Transverse colon (tissue), 4 donors: ENCODE results near the gene ONECUT3.

Experiments used
- POLR2A ChIP-seq: fragments of 450-650 bp; IDR thresholded peaks from one replicate; pipeline ENCODE4 v1.6.1; 2016; ENCODE audit warnings: antibody characterized with exemption, mild to moderate bottlenecking, moderate library complexity
- POLR2AphosphoS5 ChIP-seq, 3 donors: sonication (generic); formaldehyde crosslinking; IDR thresholded peaks; one replicate each; pipeline ENCODE4 v1.6.1; 2016; ENCODE audit warnings: antibody characterized with exemption in 3 of 3
- TF ChIP-seq, protein P1 (sequence below), 5 experiments: fragments of 200-600 bp in 3 of 5; fragments of 450-650 bp in 2 of 5; sonication (generic) in 3 of 5; IDR thresholded peaks; 1 replicate in 2 of 5; 2 replicates in 3 of 5; pipeline ENCODE4 v1.5.1; 2016 to 2017; ENCODE audit warnings: antibody characterized with exemption in 5 of 5, inconsistent platforms in 3 of 5, mild to moderate bottlenecking in 2 of 5, moderate library complexity in 1 of 5

DNA sequence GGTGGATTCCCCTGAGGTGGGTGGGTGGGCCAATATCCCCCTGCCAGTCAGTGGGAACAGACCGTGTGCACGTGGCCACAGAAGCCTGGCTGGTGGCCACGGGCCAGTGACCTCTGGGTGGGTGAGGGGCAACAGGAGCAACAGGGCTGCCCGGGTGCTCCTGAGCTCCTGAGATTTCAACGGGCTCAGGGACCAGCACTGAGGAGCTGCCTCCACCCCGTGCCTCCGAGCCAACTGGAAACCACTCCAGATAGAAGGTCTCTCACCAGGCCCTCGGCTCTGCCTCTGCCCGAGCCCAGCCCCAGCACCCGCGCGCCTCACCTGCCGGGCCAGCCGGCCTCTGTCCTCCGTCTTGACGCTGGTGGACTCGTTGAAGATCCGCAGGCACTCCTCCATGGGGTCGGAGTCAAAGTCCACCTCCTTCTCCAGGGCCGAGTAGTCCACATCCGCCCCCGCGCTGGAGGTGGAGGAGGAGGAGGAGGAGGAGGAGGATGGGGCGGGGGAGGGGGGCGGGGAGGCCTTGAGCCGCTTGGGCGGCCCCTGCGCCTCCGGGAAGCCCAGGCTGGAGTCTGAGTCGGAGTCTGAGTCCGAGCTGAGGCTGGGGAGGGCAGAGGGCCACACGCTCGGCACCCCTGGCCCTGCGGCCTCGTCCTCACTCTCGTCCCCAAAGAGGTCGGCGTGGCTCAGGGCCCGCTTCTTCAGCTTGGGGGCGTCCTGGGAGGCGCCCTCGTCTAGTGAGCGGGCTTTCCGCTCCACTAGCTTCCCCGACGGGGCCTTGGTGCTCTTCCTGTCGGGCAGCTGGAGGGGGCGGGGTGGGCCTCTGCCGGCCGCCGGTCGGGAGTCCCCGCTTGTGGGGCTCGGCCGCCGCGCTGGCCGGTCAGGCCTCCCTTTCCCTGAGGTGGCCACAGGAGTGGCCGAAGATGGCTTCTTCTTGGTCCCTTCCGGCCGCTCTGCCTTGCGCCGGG is 73.5 kb downstream of the ONECUT3 start:
- TF ChIP-seq, protein P1, sequence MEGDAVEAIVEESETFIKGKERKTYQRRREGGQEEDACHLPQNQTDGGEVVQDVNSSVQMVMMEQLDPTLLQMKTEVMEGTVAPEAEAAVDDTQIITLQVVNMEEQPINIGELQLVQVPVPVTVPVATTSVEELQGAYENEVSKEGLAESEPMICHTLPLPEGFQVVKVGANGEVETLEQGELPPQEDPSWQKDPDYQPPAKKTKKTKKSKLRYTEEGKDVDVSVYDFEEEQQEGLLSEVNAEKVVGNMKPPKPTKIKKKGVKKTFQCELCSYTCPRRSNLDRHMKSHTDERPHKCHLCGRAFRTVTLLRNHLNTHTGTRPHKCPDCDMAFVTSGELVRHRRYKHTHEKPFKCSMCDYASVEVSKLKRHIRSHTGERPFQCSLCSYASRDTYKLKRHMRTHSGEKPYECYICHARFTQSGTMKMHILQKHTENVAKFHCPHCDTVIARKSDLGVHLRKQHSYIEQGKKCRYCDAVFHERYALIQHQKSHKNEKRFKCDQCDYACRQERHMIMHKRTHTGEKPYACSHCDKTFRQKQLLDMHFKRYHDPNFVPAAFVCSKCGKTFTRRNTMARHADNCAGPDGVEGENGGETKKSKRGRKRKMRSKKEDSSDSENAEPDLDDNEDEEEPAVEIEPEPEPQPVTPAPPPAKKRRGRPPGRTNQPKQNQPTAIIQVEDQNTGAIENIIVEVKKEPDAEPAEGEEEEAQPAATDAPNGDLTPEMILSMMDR (IDR thresholded peaks at IDR 0.05), result no peak
- TF ChIP-seq POLR2A, result no peak
- no peak for TF ChIP-seq POLR2AphosphoS5 (IDR thresholded peaks at IDR 0.05)
